HG03342 (cell line): Measurements from ENCODE around the gene GPR161.

ENCODE experiments used
- ATAC-seq: cut with Tn5 transposase; IDR thresholded peaks from one replicate; pipeline ENCODE4 v1.9.1; 2021; ENCODE audit warnings: mild to moderate bottlenecking, moderate library complexity; ENCODE audit not compliant: unreplicated experiment

Gene GPR161

GRCh38 chr1:168042362-168042761 lies 94.4 kb downstream of the GPR161 start:
- ATAC-seq = no peak

GRCh38 chr1:168035345-168035744 lies 101.4 kb downstream of the GPR161 start:
- no peak for ATAC-seq

GRCh38 chr1:168032029-168032428 lies 104.7 kb downstream of the GPR161 start:
- no peak for ATAC-seq

GRCh38 chr1:168031627-168032026 lies 105.1 kb downstream of the GPR161 start:
- ATAC-seq = no peak

GRCh38 chr1:168031198-168031597 lies 105.5 kb downstream of the GPR161 start:
- ATAC-seq = no peak
